GM18951 (cell line): ENCODE measurements around the gene SOX5.
"Not testable (repeated sequence)": the region's sequence is repeated elsewhere in the genome, so short reads cannot be mapped to it uniquely, and the experiment has no call there.

Experiments used
- POLR2A ChIP-seq: IDR thresholded peaks from 4 replicates; pipeline ENCODE4 v1.6.1; 2011; ENCODE audit warnings: mild to moderate bottlenecking; ENCODE audit not compliant: insufficient read length, insufficient read depth; ENCODE audit errors: extremely low read depth
- in situ Hi-C: fragments of 300-500 bp; cut with MboI; formaldehyde crosslinking; loops from one replicate; pipeline ENCODE4 v1.12.0; 2022; ENCODE audit warnings: low sequenced_read_pairs, mixed read lengths, inconsistent platforms; ENCODE audit not compliant: unreplicated experiment

SOX5 gene

GRCh38 chr12:23843958-23844357 is 105.5 kb downstream of the SOX5 start:
- TF ChIP-seq POLR2A = no peak
- in situ Hi-C loops = no loop called here

GRCh38 chr12:23834076-23834475 is 115.4 kb downstream of the SOX5 start:
- TF ChIP-seq POLR2A = no peak
- in situ Hi-C loops = no loop called here

DNA sequence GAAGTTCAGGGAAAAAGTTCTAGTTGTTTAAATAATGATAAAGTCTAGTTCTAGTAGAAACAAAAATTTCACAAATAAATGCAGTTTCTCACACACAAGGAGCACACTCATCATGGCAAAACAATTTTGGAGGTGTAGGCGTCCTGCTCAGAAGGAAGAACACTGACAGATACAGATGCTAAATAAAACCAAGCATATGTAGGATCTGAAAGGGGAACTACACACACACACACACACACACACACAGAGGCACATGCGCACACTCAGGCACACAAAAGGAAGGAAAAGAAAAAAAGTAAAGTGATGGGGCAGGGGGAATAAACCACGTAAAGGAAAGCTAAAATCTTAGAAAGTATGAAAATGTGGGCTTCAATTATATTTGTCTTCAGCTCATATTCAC is 117.7 kb downstream of the SOX5 start:
- in situ Hi-C loops = no loop called here
- no peak for TF ChIP-seq POLR2A

DNA sequence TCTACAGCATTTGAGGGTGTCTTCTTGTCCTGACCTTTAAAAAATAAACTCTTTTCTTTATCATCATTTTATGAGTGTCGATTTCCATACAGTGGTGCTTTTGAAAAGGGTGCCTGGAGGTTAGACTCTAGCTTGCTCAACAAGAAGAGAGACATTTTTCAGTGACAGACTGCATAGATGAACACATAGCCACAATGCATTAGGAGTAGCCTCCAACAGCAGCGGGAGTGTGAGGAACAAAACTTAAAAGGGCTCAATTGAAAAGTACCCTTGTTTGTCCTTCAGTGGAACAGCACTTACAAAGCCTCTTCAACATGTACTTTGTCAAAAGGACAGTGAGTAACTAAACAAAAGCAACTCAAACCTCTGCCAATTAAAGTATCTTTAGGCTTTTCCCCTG is 119.3 kb downstream of the SOX5 start:
- in situ Hi-C loops = no loop called here
- TF ChIP-seq POLR2A = no peak

- TF ChIP-seq POLR2A = no peak
- in situ Hi-C loops = no loop called here
Measured at GRCh38 chr12:23827353-23827752, 122.1 kb downstream of the SOX5 start.

DNA sequence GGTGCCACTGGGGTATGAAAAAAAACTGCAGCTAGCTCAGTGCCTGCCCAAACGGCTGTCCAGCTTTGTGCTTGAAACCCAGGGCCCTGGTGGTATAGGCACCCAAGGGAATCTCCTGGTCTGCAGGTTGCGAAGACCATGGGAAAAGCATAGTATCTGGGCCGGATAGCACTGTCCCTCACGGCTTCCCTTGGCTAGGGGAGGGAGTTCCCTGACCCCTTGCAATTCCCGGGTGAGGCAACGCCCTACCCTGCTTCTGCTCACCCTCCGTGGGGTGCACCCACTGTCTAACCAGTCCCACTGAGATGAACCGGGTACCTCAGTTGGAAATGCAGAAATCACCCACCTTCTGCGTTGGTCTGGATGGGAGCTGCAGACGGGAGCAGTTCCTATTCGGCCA is 124.3 kb downstream of the SOX5 start:
- in situ Hi-C loops = not testable (repeated sequence)

DNA sequence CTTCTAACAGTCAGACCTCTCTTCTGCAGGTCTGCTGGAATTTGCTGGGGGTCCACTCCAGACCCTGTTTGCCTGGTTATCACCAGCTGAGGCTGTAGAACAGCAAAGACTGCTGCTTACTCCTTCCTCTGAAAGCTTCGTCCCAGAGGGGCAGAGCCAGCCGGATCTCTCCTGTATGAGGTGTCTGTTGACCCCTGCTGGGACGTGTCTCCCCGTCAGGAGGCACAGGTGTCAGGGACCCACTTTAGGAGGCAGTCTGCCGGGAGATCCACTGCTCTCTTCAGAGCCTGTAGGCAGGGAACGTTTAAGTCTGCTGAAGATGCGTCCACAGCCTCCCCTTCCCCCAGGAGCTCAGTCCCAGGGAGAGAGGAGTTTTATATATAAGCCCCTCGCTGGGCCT is 125.1 kb downstream of the SOX5 start:
- TF ChIP-seq POLR2A = no peak
- in situ Hi-C loops = no loop called here

DNA sequence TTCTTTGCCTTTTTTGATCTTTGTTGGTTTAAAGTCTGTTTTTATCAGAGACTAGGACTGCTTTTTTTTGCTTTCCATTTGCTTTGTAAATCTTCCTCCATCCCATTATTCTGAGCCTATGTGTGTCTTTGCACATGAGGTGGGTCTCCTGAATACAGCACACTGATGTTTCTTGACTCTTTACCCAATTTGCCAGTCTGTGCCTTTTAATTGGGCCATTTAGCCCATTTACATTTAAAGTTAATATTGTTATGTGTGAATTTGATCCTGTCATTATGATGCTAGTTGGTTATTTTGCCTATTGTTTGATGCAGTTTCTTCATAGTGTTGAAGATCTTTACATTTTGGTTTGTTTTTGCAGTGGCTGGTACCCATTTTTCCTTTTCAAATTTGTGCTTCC is 126.6 kb downstream of the SOX5 start:
- in situ Hi-C loops = not testable (repeated sequence)

- in situ Hi-C loops = no loop called here
- TF ChIP-seq POLR2A = no peak
Measured at GRCh38 chr12:23817345-23817744, 132.1 kb downstream of the SOX5 start.

DNA sequence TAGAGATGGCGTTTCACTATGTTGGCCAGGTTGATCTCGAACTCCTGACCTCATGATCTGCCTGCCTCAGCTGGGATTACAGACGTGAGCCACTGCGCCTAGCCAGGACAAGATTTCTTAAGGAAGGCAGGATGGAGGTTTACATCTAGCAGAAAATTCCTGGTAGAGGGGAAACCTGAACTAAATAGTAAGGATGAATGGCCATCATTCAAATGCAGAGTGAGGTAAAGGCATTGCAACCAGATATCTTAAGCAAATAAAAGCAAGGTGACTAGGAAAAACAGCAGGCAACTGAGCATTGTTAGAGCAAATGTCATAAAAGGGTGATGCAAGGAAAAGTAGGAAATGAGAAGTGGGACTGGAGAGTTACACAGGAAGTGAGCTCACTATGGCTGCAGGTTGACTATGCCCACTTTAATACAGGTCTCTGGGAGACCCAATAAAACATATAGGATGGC is 133.0 kb downstream of the SOX5 start:
- TF ChIP-seq POLR2A = no peak
- in situ Hi-C loops = no loop called here

DNA sequence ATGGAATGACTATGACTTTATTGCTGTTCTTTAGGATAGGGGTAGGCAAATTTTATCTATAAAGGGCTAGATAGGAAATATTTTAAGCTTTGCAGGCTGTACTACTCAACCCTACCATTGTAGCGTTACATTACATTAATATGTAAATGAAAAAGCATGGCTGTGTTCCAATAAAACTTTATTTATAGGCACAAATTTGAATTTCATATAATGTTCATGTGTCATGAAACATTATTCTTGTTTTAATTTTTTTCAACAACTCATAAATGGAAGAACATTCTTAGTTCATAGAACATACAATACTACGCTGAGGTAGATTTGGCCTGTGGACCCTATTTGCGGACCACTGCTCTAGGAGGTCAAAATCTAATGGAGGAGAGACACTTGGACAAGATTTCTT is 133.7 kb downstream of the SOX5 start:
- no peak for TF ChIP-seq POLR2A

DNA sequence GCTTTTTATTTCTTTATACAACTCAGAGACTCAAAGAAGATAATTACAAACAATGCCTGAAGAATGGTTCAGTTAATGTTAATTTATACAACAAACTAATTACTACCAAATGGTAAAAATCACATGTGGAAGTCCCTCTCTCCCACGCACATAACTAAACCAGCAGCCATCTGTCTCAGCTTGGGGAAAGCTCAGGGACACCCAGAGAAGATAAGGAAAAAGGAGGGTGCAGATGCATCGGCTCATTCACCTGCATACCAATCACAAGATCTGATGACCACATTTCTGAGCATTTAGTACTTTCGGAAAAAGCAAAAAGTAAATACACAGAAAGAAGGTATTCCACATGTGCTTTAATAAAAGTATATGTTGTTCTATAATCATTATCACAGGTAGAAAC is 136.3 kb downstream of the SOX5 start:
- no peak for TF ChIP-seq POLR2A
- in situ Hi-C loops = no loop called here

More for the DNA sequence above, 133.7 kb downstream of the SOX5 start:
- in situ Hi-C loops = no loop called here

- TF ChIP-seq POLR2A = no peak
- in situ Hi-C loops = no loop called here
Measured at GRCh38 chr12:23810329-23810902, 139.1 kb downstream of the SOX5 start.

DNA sequence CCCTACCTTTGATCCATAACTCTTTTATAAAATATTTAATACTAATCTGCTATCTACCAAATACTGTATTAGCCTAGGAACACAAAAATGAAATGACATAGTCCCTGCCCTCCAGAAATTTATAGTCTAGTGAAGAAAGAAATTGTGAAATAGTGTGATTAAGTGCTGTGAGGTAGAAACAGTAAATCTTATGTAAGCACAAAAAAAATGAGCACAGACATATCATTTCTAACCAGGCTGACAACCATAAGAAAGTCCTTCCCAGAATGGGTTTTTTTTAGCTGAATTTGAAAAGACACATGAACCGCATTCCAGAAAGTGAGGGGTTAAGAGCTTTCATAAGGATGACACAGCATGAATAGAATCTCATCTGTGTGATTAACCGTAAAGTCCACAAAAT is 145.9 kb downstream of the SOX5 start:
- TF ChIP-seq POLR2A = no peak
- in situ Hi-C loops = no loop called here

GRCh38 chr12:23795494-23795893 is 154.0 kb downstream of the SOX5 start:
- no peak for TF ChIP-seq POLR2A
- in situ Hi-C loops = no loop called here

- no peak for TF ChIP-seq POLR2A
- in situ Hi-C loops = no loop called here
Measured at GRCh38 chr12:23781118-23781517, 168.4 kb downstream of the SOX5 start.

GRCh38 chr12:23775208-23775607 is 174.3 kb downstream of the SOX5 start:
- TF ChIP-seq POLR2A = no peak
- in situ Hi-C loops = no loop called here
